HL-60 (cell line): ENCODE measurements around the gene GSTT2.
"Not testable (repeated sequence)": the region's sequence is repeated elsewhere in the genome, so short reads cannot be mapped to it uniquely, and the experiment has no call there.

Source experiments
- GABPA ChIP-seq: IDR thresholded peaks from 2 replicates; pipeline ENCODE4 v1.6.1; 2012; ENCODE audit warnings: low read depth
- POLR2AphosphoS5 ChIP-seq: IDR thresholded peaks from 2 replicates; pipeline ENCODE4 v1.6.1; 2012; ENCODE audit warnings: low read depth
- REST ChIP-seq: IDR thresholded peaks from 2 replicates; pipeline ENCODE4 v1.6.1; 2012; ENCODE audit warnings: low read depth; ENCODE audit not compliant: insufficient replicate concordance
- SPI1 ChIP-seq: IDR thresholded peaks from 2 replicates; pipeline ENCODE4 v1.6.1; 2012; ENCODE audit warnings: low read depth, mild to moderate bottlenecking, borderline replicate concordance
- TF ChIP-seq, protein P1 (sequence below): IDR thresholded peaks from one replicate; pipeline ENCODE4 v1.5.1; 2011; ENCODE audit warnings: low read length, control low read depth, inconsistent platforms; ENCODE audit not compliant: insufficient read depth

- TF ChIP-seq POLR2AphosphoS5, SPI1, REST, GABPA: not testable (repeated sequence)
- TF ChIP-seq, protein P1, sequence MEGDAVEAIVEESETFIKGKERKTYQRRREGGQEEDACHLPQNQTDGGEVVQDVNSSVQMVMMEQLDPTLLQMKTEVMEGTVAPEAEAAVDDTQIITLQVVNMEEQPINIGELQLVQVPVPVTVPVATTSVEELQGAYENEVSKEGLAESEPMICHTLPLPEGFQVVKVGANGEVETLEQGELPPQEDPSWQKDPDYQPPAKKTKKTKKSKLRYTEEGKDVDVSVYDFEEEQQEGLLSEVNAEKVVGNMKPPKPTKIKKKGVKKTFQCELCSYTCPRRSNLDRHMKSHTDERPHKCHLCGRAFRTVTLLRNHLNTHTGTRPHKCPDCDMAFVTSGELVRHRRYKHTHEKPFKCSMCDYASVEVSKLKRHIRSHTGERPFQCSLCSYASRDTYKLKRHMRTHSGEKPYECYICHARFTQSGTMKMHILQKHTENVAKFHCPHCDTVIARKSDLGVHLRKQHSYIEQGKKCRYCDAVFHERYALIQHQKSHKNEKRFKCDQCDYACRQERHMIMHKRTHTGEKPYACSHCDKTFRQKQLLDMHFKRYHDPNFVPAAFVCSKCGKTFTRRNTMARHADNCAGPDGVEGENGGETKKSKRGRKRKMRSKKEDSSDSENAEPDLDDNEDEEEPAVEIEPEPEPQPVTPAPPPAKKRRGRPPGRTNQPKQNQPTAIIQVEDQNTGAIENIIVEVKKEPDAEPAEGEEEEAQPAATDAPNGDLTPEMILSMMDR, result not testable (repeated sequence)
Observed at GRCh38 chr22:23993581-23994177, 13.7 kb downstream of the GSTT2 start.
